A549 (cell line): ENCODE results near the gene SLC16A2.

Source experiments
- EP300 ChIP-seq, 2 experiments: fragments of >200 bp; sonication (Bioruptor Twin); formaldehyde crosslinking; IDR thresholded peaks; 2 replicates in 1 of 2; 3 replicates in 1 of 2; pipeline ENCODE4 v1.6.1; 2016 to 2017
- FOSL2 ChIP-seq, 2 experiments: fragments of 450-650 bp in 1 of 2; fragments of >200 bp in 1 of 2; sonication (Bioruptor Twin) in 1 of 2; formaldehyde crosslinking; IDR thresholded peaks; 2 replicates each; pipeline versions ENCODE4 v1.5.0 to v1.6.1; 2016 to 2020; ENCODE audit warnings: mild to moderate bottlenecking in 1 of 2, moderate library complexity in 1 of 2
- POLR2A ChIP-seq: IDR thresholded peaks from 2 replicates; pipeline ENCODE4 v1.6.1; 2012; ENCODE audit warnings: mild to moderate bottlenecking, low read length
- RCOR1 ChIP-seq: fragments of 150-350 bp; IDR thresholded peaks from 2 replicates; pipeline ENCODE4 v1.6.1; 2014; ENCODE audit warnings: antibody characterized with exemption, low read length, low read depth
- RFX5 ChIP-seq: fragments of 450-650 bp; IDR thresholded peaks from 2 replicates; pipeline ENCODE4 v1.7.1; 2014; ENCODE audit warnings: antibody characterized with exemption, mild to moderate bottlenecking, moderate library complexity
- RNF2 ChIP-seq: fragments of 200-600 bp; sonication (generic); IDR thresholded peaks from 2 replicates; pipeline ENCODE4 v1.6.1; 2016; ENCODE audit warnings: low read depth, mild to moderate bottlenecking, antibody characterized with exemption, moderate library complexity, borderline replicate concordance
- TP53 ChIP-seq: fragments of 250-450 bp; sonication (Bioruptor Pico); IDR thresholded peaks from 2 replicates; pipeline ENCODE4 v1.5.0; 2021; ENCODE audit warnings: mild to moderate bottlenecking, moderate library complexity
- TF ChIP-seq, protein P1 (sequence below): fragments of >200 bp; sonication (Bioruptor Twin); formaldehyde crosslinking; IDR thresholded peaks from 3 replicates; pipeline ENCODE4 v1.5.1; 2016
- TF ChIP-seq, protein P2 (sequence below): fragments of 450-650 bp; IDR thresholded peaks from 2 replicates; pipeline ENCODE4 v1.6.1; 2014; ENCODE audit warnings: antibody characterized with exemption
- TF ChIP-seq, protein P3 (sequence below): IDR thresholded peaks from 2 replicates; pipeline ENCODE4 v1.6.1; 2012

DNA sequence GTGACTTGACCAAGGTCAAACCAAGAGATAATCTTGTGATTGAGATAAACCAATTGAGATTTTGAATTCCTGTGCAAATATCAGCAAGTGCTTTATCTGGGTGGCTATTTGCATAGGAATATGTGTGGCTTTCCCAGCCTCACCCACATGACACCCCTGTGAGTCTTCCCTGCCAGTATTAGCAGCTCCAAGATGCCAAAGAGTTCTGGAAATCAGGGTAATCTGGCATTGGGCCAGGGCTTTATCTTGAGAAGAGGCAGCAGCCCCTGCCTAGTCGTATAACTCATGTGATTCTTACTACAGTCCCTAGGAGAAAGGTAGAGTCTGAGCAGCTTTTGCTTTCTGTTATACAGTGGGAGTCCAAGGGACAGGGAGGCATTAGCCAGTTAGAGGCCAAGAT lies 105.5 kb downstream of the SLC16A2 start:
- TF ChIP-seq, protein P1, sequence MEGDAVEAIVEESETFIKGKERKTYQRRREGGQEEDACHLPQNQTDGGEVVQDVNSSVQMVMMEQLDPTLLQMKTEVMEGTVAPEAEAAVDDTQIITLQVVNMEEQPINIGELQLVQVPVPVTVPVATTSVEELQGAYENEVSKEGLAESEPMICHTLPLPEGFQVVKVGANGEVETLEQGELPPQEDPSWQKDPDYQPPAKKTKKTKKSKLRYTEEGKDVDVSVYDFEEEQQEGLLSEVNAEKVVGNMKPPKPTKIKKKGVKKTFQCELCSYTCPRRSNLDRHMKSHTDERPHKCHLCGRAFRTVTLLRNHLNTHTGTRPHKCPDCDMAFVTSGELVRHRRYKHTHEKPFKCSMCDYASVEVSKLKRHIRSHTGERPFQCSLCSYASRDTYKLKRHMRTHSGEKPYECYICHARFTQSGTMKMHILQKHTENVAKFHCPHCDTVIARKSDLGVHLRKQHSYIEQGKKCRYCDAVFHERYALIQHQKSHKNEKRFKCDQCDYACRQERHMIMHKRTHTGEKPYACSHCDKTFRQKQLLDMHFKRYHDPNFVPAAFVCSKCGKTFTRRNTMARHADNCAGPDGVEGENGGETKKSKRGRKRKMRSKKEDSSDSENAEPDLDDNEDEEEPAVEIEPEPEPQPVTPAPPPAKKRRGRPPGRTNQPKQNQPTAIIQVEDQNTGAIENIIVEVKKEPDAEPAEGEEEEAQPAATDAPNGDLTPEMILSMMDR: no peak
- no peak for TF ChIP-seq POLR2A
- TF ChIP-seq, protein P2, sequence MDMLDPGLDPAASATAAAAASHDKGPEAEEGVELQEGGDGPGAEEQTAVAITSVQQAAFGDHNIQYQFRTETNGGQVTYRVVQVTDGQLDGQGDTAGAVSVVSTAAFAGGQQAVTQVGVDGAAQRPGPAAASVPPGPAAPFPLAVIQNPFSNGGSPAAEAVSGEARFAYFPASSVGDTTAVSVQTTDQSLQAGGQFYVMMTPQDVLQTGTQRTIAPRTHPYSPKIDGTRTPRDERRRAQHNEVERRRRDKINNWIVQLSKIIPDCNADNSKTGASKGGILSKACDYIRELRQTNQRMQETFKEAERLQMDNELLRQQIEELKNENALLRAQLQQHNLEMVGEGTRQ: no peak
- no peak for TF ChIP-seq FOSL2 (IDR thresholded peaks at IDR 0.05)
- TF ChIP-seq FOSL2 (CRISPR knock-in tag; IDR thresholded peaks at IDR 0.05): no peak
- TF ChIP-seq, protein P3, sequence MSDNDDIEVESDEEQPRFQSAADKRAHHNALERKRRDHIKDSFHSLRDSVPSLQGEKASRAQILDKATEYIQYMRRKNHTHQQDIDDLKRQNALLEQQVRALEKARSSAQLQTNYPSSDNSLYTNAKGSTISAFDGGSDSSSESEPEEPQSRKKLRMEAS: no peak
- no peak for TF ChIP-seq TP53 (CRISPR knock-in tag)
- no peak for TF ChIP-seq EP300 (IDR thresholded peaks at IDR 0.05)
- no peak for TF ChIP-seq RFX5
- no peak for TF ChIP-seq RNF2
- TF ChIP-seq RCOR1: no peak
